Upper lobe of left lung (tissue), 6 donors: ENCODE results near the gene TNFAIP2. TPM values are rescaled to one million over a fixed set of nuclear protein-coding genes. Genes with fewer than 3 reads are reported as not detected.

Experiments
- ATAC-seq, 2 donors: fragments of 200-7000 bp; cut with Tn5 transposase; one replicate each; pipeline ENCODE4 v1.9.1; 2022; ENCODE audit warnings: mild to moderate bottlenecking in 2 of 2, moderate library complexity in 2 of 2; ENCODE audit not compliant: low FRiP score in 2 of 2
- DNase-seq, 2 donors: peaks; one replicate each; pipeline ENCODE4 v3.0.0-alpha.2; 2019 to 2020
- H3K27ac ChIP-seq, 4 donors: fragments of 200-600 bp; sonication (generic); one replicate each; pipeline ENCODE4 v1.5.1; 2016 to 2019
- H3K27me3 ChIP-seq, 4 donors: fragments of 200-600 bp; sonication (generic); one replicate each; pipeline ENCODE4 v1.5.1; 2017 to 2019
- H3K36me3 ChIP-seq, 4 donors: fragments of 200-600 bp; sonication (generic); one replicate each; pipeline ENCODE4 v1.5.1; 2016 to 2019
- H3K4me1 ChIP-seq, 4 donors: fragments of 200-600 bp; sonication (generic); one replicate each; pipeline ENCODE4 v1.5.1; 2018 to 2019
- H3K4me3 ChIP-seq, 4 donors: fragments of 200-600 bp; sonication (generic); one replicate each; pipeline ENCODE4 v1.5.1; 2017 to 2019; ENCODE audit warnings: mild to moderate bottlenecking in 2 of 4, moderate library complexity in 1 of 4
- H3K9me3 ChIP-seq, 4 donors: fragments of 200-600 bp; sonication (generic); one replicate each; pipeline ENCODE4 v1.5.1; 2018 to 2019
- CTCF ChIP-seq, 6 experiments: fragments of 450-650 bp in 4 of 6; fragments of 200-600 bp in 2 of 6; sonication (generic) in 2 of 6; IDR thresholded peaks; one replicate each; pipeline ENCODE4 v1.5.1; 2016 to 2019; ENCODE audit warnings: antibody characterized with exemption in 6 of 6
- EP300 ChIP-seq, 4 donors: sonication (generic); formaldehyde crosslinking; IDR thresholded peaks; one replicate each; pipeline ENCODE4 v1.5.1; 2017; ENCODE audit warnings: antibody characterized with exemption in 4 of 4, control low read depth in 2 of 4
- POLR2A ChIP-seq, 4 donors: fragments of 450-650 bp; IDR thresholded peaks; one replicate each; pipeline ENCODE4 v1.5.1; 2016 to 2017; ENCODE audit warnings: antibody characterized with exemption in 4 of 4, mild to moderate bottlenecking in 2 of 4
- POLR2AphosphoS5 ChIP-seq, 2 donors: sonication (generic); formaldehyde crosslinking; IDR thresholded peaks; one replicate each; pipeline ENCODE4 v1.5.1; 2017; ENCODE audit warnings: antibody characterized with exemption in 2 of 2
- WGBS, 2 donors: methylation state at CpG; one replicate each; pipeline ENCODE4 v1.1.5; 2017 to 2018; 5-methylcytosine and 5-hydroxymethylcytosine counted together
- total RNA-seq, 6 donors: library from RNA; depleted of rRNA in 4 of 6; stranded (reverse); fragments of >200 nt in 4 of 6; gene quantifications; one replicate each; pipeline versions ENCODE4 v1.1.0 to v1.2.1, GENCODE V29; 2016 to 2021
- donor health status: DM: no; HTN: no; CAD: no; lungs with moderate emphysema.
- donor health status: DM: no; HTN: yes; CAD: no; lungs with severe emphysema.

The TNFAIP2 gene
- total RNA-seq, 6 donors from 2014 or later: 51.2 to 542 (median 229) TPM

DNA sequence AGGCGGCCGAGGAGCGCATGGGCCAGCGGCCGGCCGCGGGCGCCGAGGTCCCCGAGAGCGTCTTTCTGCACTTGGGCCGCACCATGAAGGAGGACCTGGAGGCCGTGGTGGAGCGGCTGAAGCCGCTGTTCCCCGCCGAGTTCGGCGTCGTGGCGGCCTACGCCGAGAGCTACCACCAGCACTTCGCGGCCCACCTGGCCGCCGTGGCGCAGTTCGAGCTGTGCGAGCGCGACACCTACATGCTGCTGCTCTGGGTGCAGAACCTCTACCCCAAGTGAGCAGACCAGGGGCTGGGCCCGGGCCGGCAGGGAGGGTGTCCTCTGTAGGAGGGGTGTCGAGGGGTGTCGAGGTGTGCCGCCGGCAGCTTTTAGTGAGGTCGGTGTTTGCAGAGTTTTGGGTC lies 4.1 kb downstream of the TNFAIP2 start:
- ATAC-seq (no peak), DNase-seq (no peak)
- peaks cover 0 to 22% (median 15%) of the 10 kb centered on the region in 4 donors for H3K36me3 ChIP-seq
- peaks cover 38 to 82% (median 60%) of the 10 kb centered on the region in 4 donors for H3K4me1 ChIP-seq
- 86% methylated on average over 7 of the region's 39 CpGs; no CpG with 5 or more reads in 1 of the 2 donors for WGBS, 2 donors
- no peaks in the 10 kb centered on the region for H3K9me3 ChIP-seq
- no peaks in the 10 kb centered on the region for H3K27me3 ChIP-seq
- peak overlapping the region in 3 of 4 donors; percentile 26 to 37 (median 28) for H3K4me3 ChIP-seq
- TF ChIP-seq POLR2AphosphoS5 (IDR thresholded peaks at IDR 0.05) (no peak), CTCF (IDR thresholded peaks at IDR 0.05) (no peak), EP300 (IDR thresholded peaks at IDR 0.05) (no peak), POLR2A (IDR thresholded peaks at IDR 0.05) (no peak)
- no peak overlapping the region for H3K27ac ChIP-seq

DNA sequence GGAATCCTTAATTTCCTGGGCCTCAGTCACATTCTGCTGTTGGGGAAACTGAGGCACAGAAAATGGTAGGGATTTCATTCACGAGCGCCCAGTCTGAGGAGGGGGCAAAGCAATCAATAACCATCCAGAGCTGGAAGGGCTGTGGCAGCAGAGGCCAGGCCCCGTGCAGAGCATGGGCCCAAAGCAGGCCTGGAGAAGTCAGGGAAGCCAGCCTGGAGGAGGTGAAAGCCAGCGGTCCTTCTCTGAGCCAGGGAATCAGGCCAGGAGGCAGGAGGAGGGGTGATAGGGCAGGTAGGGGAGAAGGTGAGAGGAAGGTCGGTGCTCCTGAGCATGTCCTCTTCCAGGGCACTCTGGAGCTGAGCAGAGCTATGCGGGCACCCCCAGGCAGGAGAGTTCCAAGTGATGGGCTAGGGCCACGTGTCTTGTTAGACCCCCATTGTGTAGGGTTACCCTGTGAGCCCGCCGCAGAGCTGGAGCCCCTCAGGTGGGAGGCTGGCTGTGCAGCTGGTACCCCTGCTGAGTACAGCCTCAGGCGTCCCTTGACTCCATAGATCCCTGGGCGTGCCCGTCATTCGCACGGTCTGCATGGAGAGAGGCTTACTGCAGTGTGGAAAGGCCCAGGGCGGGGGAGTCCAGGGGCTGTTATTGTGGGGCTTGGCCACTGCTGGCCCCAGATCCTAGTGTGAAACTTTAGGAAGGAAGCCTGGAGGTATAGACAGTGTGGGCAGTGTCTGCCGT lies 4.8 kb downstream of the TNFAIP2 start:
- TF ChIP-seq EP300 (IDR thresholded peaks at IDR 0.05): no peak
- no peak for TF ChIP-seq CTCF (IDR thresholded peaks at IDR 0.05)
- TF ChIP-seq POLR2A (IDR thresholded peaks at IDR 0.05): no peak
- no peak for TF ChIP-seq POLR2AphosphoS5 (IDR thresholded peaks at IDR 0.05)
- Histone ChIP-seq H3K9me3 (no peaks in the 10 kb centered on the region), H3K36me3 (peaks cover 0 to 29% (median 20%) of the 10 kb centered on the region in 4 donors), H3K27ac (peak overlapping the region in 1 of 4 donors; percentile 42), H3K4me1 (peaks cover 31 to 75% (median 56%) of the 10 kb centered on the region in 4 donors), H3K27me3 (no peaks in the 10 kb centered on the region), H3K4me3 (no peak overlapping the region)
- DNase-seq: no peak
- 96 to 98% methylated on average over 12 to 16 of the region's 16 CpGs for WGBS, 2 donors
- no peak for ATAC-seq

- no peaks in the 10 kb centered on the region for H3K9me3 ChIP-seq
- H3K36me3 ChIP-seq: peaks cover 0 to 36% (median 27%) of the 10 kb centered on the region in 4 donors
- peaks cover 25 to 68% (median 49%) of the 10 kb centered on the region in 4 donors for H3K4me1 ChIP-seq
- no peaks in the 10 kb centered on the region for H3K27me3 ChIP-seq
- H3K4me3 ChIP-seq: no peak overlapping the region
- DNase-seq (no peak), ATAC-seq (no peak)
- peak overlapping the region in 1 of 4 donors; percentile 42 for H3K27ac ChIP-seq
- TF ChIP-seq POLR2AphosphoS5 (IDR thresholded peaks at IDR 0.05): no peak
- TF ChIP-seq EP300 (IDR thresholded peaks at IDR 0.05): no peak
- no peak for TF ChIP-seq POLR2A (IDR thresholded peaks at IDR 0.05)
- no peak for TF ChIP-seq CTCF (IDR thresholded peaks at IDR 0.05)
- 74 to 84% methylated on average over 13 of the region's 13 CpGs for WGBS, 2 donors
Observed at GRCh38 chr14:103128631-103129300, 5.5 kb downstream of the TNFAIP2 start.

DNA sequence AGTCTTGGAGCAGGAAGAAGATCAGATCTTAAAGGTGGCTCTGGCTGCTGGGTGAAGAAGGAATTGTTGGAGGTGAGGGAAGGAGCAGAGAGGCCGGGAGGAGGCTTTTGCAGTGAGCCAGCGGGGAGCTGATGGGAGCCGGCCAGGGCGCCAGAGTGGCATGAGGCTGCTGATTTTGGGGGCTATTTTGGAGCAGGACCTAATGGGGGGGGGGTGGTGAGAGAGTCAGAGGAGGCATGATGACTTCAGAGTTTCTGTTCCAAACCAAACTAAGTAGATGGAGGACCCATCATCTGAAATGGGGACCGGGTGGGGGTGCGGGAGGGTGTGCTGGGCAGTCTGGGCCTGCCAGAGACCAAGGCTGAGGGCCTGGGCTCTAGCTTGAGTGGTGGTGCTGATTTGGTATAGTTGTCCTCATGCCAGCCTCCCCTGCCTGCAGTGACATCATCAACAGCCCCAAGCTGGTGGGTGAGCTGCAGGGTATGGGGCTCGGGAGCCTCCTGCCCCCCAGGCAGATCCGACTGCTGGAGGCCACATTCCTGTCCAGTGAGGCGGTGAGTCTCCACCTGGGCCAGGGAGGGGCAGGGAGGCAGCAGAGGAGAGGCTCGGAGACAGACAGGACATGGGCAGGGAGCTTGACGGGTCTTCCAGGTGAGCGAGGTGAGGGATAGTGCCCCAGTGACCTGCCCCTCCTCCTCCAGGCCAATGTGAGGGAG lies 6.2 kb downstream of the TNFAIP2 start:
- H3K36me3 ChIP-seq: peaks cover 0 to 43% (median 33%) of the 10 kb centered on the region in 4 donors
- no peaks in the 10 kb centered on the region for H3K27me3 ChIP-seq
- TF ChIP-seq POLR2A (IDR thresholded peaks at IDR 0.05) (no peak), POLR2AphosphoS5 (IDR thresholded peaks at IDR 0.05) (no peak), EP300 (IDR thresholded peaks at IDR 0.05) (no peak)
- no peak overlapping the region for H3K27ac ChIP-seq
- H3K4me3 ChIP-seq: no peak overlapping the region
- H3K9me3 ChIP-seq: no peaks in the 10 kb centered on the region
- WGBS, 2 donors: 94 to 98% methylated on average over 10 to 12 of the region's 12 CpGs
- peaks cover 18 to 61% (median 42%) of the 10 kb centered on the region in 4 donors for H3K4me1 ChIP-seq
- DNase-seq (no peak), ATAC-seq (no peak)
